Glutamatergic neuron (in vitro differentiated cells): Measurements from ENCODE around the gene CHST11. TPM values are rescaled to one million over a fixed set of nuclear protein-coding genes. Genes with fewer than 3 reads are reported as not detected.

ENCODE experiments used
- DNase-seq: peaks from one replicate; pipeline ENCODE4 v3.0.0; 2022
- H3K27ac Mint-ChIP-seq: one replicate; pipeline ENCODE4 v1.8.0; 2020; ENCODE audit warnings: mild to moderate bottlenecking, mixed read lengths, inconsistent platforms; ENCODE audit not compliant: unreplicated experiment
- H3K27me3 Mint-ChIP-seq: one replicate; pipeline ENCODE4 v1.8.0; 2020; ENCODE audit warnings: mild to moderate bottlenecking, moderate library complexity, mixed read lengths, inconsistent platforms; ENCODE audit not compliant: unreplicated experiment
- H3K36me3 Mint-ChIP-seq: one replicate; pipeline ENCODE4 v1.8.0; 2020; ENCODE audit warnings: mild to moderate bottlenecking, mixed read lengths, inconsistent platforms; ENCODE audit not compliant: unreplicated experiment
- H3K4me1 Mint-ChIP-seq: one replicate; pipeline ENCODE4 v1.8.0; 2020; ENCODE audit warnings: mild to moderate bottlenecking, low read depth, mixed read lengths, inconsistent platforms; ENCODE audit not compliant: unreplicated experiment
- H3K4me3 Mint-ChIP-seq: one replicate; pipeline ENCODE4 v1.8.0; 2020; ENCODE audit warnings: mild to moderate bottlenecking, mixed read lengths, inconsistent platforms; ENCODE audit not compliant: unreplicated experiment
- H3K9me3 Mint-ChIP-seq: one replicate; pipeline ENCODE4 v1.8.0; 2020; ENCODE audit warnings: mild to moderate bottlenecking, moderate library complexity, mixed read lengths, inconsistent platforms; ENCODE audit not compliant: unreplicated experiment
- CTCF ChIP-seq: fragments of 200-600 bp; sonication (generic); IDR thresholded peaks from one replicate; pipeline ENCODE4 v1.5.0; 2021; ENCODE audit not compliant: partially characterized antibody, unreplicated experiment
- total RNA-seq: library from RNA; stranded (reverse); fragmentation: NEBNext Ultra II Directional; extraction: Animal tissue kit (Norgen Biotek cat#: 25700); gene quantifications from one replicate; pipeline ENCODE4 v1.2.1, GENCODE V29; 2021; ENCODE audit not compliant: unreplicated experiment

Gene CHST11
- total RNA-seq, 1 donor from 2014 or later, result 11.5 TPM

- H3K4me1 Mint-ChIP-seq, result peaks cover 8% of the 10 kb centered on the region
- H3K27me3 Mint-ChIP-seq, result peaks cover 8% of the 10 kb centered on the region
- peaks cover 3% of the 10 kb centered on the region for H3K9me3 Mint-ChIP-seq
- H3K27ac Mint-ChIP-seq, result no peak overlapping the region
- no peak for TF ChIP-seq CTCF
- peaks cover 15% of the 10 kb centered on the region for H3K36me3 Mint-ChIP-seq
- no peak overlapping the region for H3K4me3 Mint-ChIP-seq
- no peak for DNase-seq
These were observed 236.7 kb downstream of the CHST11 start for GRCh38 chr12:104693493-104693892.

GRCh38 chr12:104694161-104694560 lies 237.4 kb downstream of the CHST11 start:
- TF ChIP-seq CTCF, result no peak
- Mint-ChIP-seq H3K36me3 (peaks cover 15% of the 10 kb centered on the region), H3K4me3 (no peak overlapping the region), H3K27me3 (peaks cover 8% of the 10 kb centered on the region), H3K9me3 (peaks cover 3% of the 10 kb centered on the region), H3K27ac (no peak overlapping the region), H3K4me1 (peaks cover 8% of the 10 kb centered on the region)
- DNase-seq, result no peak

DNA sequence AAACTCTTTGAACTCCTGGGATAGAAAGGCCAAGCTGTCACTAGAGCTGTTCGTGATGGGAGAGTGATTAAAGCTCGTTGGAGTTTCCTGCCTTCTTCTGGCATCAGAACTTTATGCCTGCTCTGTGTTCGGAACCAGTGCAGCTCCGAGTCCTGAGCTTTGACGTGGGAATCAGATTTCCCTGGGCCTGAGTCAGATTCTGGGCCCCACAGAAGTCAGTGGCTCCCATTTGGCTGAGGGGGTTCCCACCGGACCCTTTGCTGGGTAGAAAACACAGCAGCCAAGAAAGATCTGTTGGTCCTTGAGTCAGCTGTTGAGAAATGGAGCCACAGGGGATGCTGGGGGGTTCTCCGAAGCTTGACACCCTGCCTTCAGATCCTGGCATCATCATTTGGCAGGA lies 238.0 kb downstream of the CHST11 start:
- H3K36me3 Mint-ChIP-seq, result peaks cover 15% of the 10 kb centered on the region
- H3K4me3 Mint-ChIP-seq, result no peak overlapping the region
- DNase-seq, result no peak
- H3K4me1 Mint-ChIP-seq, result peaks cover 8% of the 10 kb centered on the region
- peaks cover 3% of the 10 kb centered on the region for H3K9me3 Mint-ChIP-seq
- no peak for TF ChIP-seq CTCF
- H3K27ac Mint-ChIP-seq, result no peak overlapping the region
- peaks cover 8% of the 10 kb centered on the region for H3K27me3 Mint-ChIP-seq

DNA sequence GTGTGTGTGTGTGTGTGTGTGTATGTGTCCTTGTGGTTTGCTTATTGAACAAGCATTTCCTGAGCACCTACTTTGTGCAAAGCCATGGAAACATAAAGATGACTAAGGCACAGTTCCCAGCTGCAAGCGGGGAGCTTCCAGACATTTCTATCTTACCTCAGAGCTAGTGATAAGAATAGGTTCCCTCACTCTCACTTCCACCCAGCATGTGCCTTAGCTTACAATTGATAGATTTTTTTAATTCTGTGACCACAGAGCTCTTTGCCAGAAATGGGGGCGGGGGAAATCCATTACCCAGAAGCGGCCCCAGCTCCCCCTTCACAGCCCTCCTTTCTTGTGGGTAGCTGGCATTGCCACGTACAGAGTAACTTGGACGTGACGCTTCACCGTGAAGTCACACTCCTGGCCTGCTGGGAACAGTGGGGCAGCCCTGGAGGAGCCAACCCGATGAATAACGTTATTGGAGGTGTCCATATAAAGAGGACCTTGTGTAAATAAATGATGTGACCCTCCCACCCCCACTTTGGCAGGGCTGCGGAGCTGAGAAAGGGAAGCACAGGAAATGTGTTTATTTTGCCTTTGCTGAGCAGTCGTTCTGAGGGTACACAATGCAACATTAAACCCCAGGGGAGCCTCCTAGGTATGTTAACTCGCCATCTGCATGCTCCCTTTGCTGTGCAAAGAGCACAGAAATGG lies 238.9 kb downstream of the CHST11 start:
- H3K36me3 Mint-ChIP-seq, result peaks cover 15% of the 10 kb centered on the region
- DNase-seq, result no peak
- TF ChIP-seq CTCF, result no peak
- H3K9me3 Mint-ChIP-seq, result peaks cover 3% of the 10 kb centered on the region
- H3K27me3 Mint-ChIP-seq, result peaks cover 8% of the 10 kb centered on the region
- H3K4me3 Mint-ChIP-seq, result peak overlapping the region; percentile 68
- peak overlapping the region; percentile 68 for H3K27ac Mint-ChIP-seq
- peaks cover 8% of the 10 kb centered on the region for H3K4me1 Mint-ChIP-seq

- H3K4me1 Mint-ChIP-seq, result peaks cover 8% of the 10 kb centered on the region
- H3K27me3 Mint-ChIP-seq, result peaks cover 8% of the 10 kb centered on the region
- DNase-seq, result no peak
- H3K4me3 Mint-ChIP-seq, result no peak overlapping the region
- no peak overlapping the region for H3K27ac Mint-ChIP-seq
- peaks cover 3% of the 10 kb centered on the region for H3K9me3 Mint-ChIP-seq
- no peak for TF ChIP-seq CTCF
- H3K36me3 Mint-ChIP-seq, result peaks cover 15% of the 10 kb centered on the region
These were observed 240.4 kb downstream of the CHST11 start for GRCh38 chr12:104697186-104697585.
